ENCODE measurements around the gene KLHDC8A. TPM values are rescaled to one million over a fixed set of nuclear protein-coding genes. Genes with fewer than 3 reads are reported as not detected.

Gene KLHDC8A
- total and polyA plus RNA-seq, 2 of the 13 experiments (the other 11 are each of a cell fraction or from before 2014, with no cell fraction given) = not detected

- no peaks in the 10 kb centered on the region for H4K20me1 ChIP-seq (ENCODE audit: insufficient read depth, low read length)
- DNase-seq (ENCODE audit: low spot score) = no peak
- WGBS (ENCODE audit: low lambda C conversion rate) = 22% methylated on average over 10 of the region's 10 CpGs
- intact Hi-C loops (cut with micrococcal nuclease; ENCODE audit: unreplicated experiment) (no loop called here), in situ Hi-C loops (cut with HindIII; ENCODE audit: extremely low pct_ligation_motif_present, low pct_unique_long_range_greater_than_20kb) (no loop called here)
- ChIA-PET POLR2A (no interaction called here), CTCF (ENCODE audit: low intra/inter-chr PET ratio, low total read pairs) (no interaction called here)
- H3K4me2 ChIP-seq (ENCODE audit: low read depth, low read length) = no peak overlapping the region
- BruUV-seq (replicated peaks) = no TSS peak
- H3K36me3 ChIP-seq (replicated peaks in 1 of 2; ENCODE audit: control insufficient read depth in 1 of 2, insufficient read depth in 2 of 2, low read length in 2 of 2) = no peaks in the 10 kb centered on the region
- H3K9ac ChIP-seq (ENCODE audit: insufficient read depth, low read depth, low read length) = no peak overlapping the region
- H3K27ac ChIP-seq (ENCODE audit: extremely low read length, insufficient read depth, low read length) = no peak overlapping the region
- peaks cover 5% of the 10 kb centered on the region; the same call in 1 of the 2 replicates for H3K4me1 ChIP-seq (ENCODE audit: insufficient read depth, low read length)
- H2AFZ ChIP-seq (ENCODE audit: low read length) = no peak overlapping the region
- no peaks in the 10 kb centered on the region for H3K9me3 ChIP-seq (ENCODE audit: low read length)
- no peak for FAIRE-seq
- H3K79me2 ChIP-seq (ENCODE audit: insufficient read depth, low read length) = no peaks in the 10 kb centered on the region
- H3K27me3 ChIP-seq (ENCODE audit: control insufficient read depth in 1 of 2, insufficient read depth in 2 of 2, low read length in 2 of 2) = peaks cover 0 to 46% of the 10 kb centered on the region in 2 experiments; a peak in 4 of 5 replicates
- no peak for TF ChIP-seq ZNF577 (CRISPR knock-in tag; IDR thresholded peaks at IDR 0.05; ENCODE audit: borderline replicate concordance, low read depth)
- no peak for TF ChIP-seq ZNF747 (CRISPR knock-in tag; IDR thresholded peaks at IDR 0.05; ENCODE audit: borderline replicate concordance)
- no peak for TF ChIP-seq SIX4 (CRISPR knock-in tag; IDR thresholded peaks at IDR 0.05)
- no peak for TF ChIP-seq KAT8 (CRISPR knock-in tag; IDR thresholded peaks at IDR 0.05)
- TF ChIP-seq PTBP1 (IDR thresholded peaks at IDR 0.05; ENCODE audit: low read depth, low read length, poor library complexity, severe bottlenecking) = no peak
- TF ChIP-seq ZNF713 (CRISPR knock-in tag; IDR thresholded peaks at IDR 0.05) = no peak
- TF ChIP-seq ZNF30 (CRISPR knock-in tag; IDR thresholded peaks at IDR 0.05) = no peak
- no peak for TF ChIP-seq CCDC6 (CRISPR knock-in tag; IDR thresholded peaks at IDR 0.05)
- no peak for TF ChIP-seq ZNF333 (CRISPR knock-in tag; IDR thresholded peaks at IDR 0.05; ENCODE audit: borderline replicate concordance)
- no peak for TF ChIP-seq SAFB2 (CRISPR knock-in tag; IDR thresholded peaks at IDR 0.05; ENCODE audit: borderline replicate concordance, low read depth)
- no peak for TF ChIP-seq CC2D1A (CRISPR knock-in tag; IDR thresholded peaks at IDR 0.05)
- no peak for TF ChIP-seq HNF4G (IDR thresholded peaks at IDR 0.05; ENCODE audit: borderline replicate concordance, low read depth, low read length)
- TF ChIP-seq HNF4G (CRISPR knock-in tag; IDR thresholded peaks at IDR 0.05; ENCODE audit: borderline replicate concordance, low read depth) = no peak
- H3K4me3 ChIP-seq (replicated peaks in 1 of 3; ENCODE audit: insufficient read depth in 1 of 3, low read depth in 2 of 3, low read length in 3 of 3) = no peak overlapping the region
- no peak for ATAC-seq
These were observed 17.7 kb upstream of the KLHDC8A start for GRCh38 chr1:205374210-205375078.

All from HepG2 (cell line).